Measurements from ENCODE around the gene CLEC2D. TPM values are rescaled to one million over a fixed set of nuclear protein-coding genes. Genes with fewer than 3 reads are reported as not detected.

The CLEC2D gene
- total and polyA plus RNA-seq, 4 donors = 0.16 to 3.7 (median 3.0) TPM

DNA sequence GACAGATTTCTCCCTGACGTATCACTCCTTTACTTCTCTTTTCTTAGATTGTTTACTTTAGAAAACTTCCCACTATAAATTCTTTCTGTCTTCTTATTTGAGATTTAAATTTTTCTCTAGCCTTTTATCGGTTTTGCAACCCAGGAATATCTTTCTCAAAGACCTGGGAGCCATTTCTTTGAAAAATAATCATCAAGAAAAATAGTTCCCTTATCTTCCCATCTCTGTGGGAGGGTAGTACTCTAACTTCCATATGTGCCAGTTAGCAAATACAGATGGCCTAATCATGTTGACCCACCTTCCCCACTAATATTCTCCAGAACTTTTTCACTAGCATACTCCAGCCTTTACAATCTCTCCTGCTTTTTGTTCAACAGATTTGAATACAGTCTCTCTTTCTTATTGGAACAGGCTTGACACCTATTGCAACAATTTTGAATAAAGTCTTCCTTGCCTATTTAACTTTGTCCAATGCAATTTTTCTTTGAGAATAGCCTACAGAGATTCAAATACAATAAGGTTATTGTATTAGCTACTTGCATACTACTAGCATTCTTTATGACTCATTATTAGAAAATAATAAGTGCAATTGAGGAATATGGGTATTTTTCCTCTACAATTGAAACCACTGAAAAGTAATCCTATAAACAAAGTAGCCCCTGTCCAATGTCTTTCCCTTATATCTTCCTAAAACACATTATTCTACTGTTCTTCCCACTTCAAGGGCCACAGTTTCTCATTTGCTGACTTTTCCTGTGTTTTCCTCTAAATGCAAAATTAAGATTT, 34.4 kb upstream of the CLEC2D start:
- Histone ChIP-seq H3K9me3 (ENCODE audit: control insufficient read depth in 4 of 4, low read length in 3 of 4) (no peaks in the 10 kb centered on the region), H3K4me3 (ENCODE audit: low read depth in 1 of 3, low read length in 3 of 3) (no peak overlapping the region), H3K27me3 (ENCODE audit: control insufficient read depth in 4 of 4, insufficient read depth in 4 of 4, low read length in 3 of 4) (no peaks in the 10 kb centered on the region), H3K36me3 (ENCODE audit: control insufficient read depth in 4 of 4, insufficient read depth in 3 of 4, low read depth in 1 of 4, low read length in 3 of 4) (no peaks in the 10 kb centered on the region), H3K9ac (ENCODE audit: low read depth in 1 of 2, low read length in 2 of 2) (no peak overlapping the region), H3K4me1 (ENCODE audit: control insufficient read depth in 4 of 4, insufficient read depth in 4 of 4, low read length in 3 of 4) (no peaks in the 10 kb centered on the region), H3K27ac (ENCODE audit: low read depth in 1 of 2, low read length in 2 of 2) (no peak overlapping the region)
- DNase-seq (ENCODE audit: low spot score) = no peak
- TF ChIP-seq, protein P1, sequence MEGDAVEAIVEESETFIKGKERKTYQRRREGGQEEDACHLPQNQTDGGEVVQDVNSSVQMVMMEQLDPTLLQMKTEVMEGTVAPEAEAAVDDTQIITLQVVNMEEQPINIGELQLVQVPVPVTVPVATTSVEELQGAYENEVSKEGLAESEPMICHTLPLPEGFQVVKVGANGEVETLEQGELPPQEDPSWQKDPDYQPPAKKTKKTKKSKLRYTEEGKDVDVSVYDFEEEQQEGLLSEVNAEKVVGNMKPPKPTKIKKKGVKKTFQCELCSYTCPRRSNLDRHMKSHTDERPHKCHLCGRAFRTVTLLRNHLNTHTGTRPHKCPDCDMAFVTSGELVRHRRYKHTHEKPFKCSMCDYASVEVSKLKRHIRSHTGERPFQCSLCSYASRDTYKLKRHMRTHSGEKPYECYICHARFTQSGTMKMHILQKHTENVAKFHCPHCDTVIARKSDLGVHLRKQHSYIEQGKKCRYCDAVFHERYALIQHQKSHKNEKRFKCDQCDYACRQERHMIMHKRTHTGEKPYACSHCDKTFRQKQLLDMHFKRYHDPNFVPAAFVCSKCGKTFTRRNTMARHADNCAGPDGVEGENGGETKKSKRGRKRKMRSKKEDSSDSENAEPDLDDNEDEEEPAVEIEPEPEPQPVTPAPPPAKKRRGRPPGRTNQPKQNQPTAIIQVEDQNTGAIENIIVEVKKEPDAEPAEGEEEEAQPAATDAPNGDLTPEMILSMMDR (IDR thresholded peaks at IDR 0.05; ENCODE audit: low read depth, low read length, missing input control) = no peak
- no peak for TF ChIP-seq HNF4A (conservative IDR thresholded peaks at IDR 0.05)
- TF ChIP-seq SP1 (IDR thresholded peaks at IDR 0.05) = no peak
- TF ChIP-seq, protein P2, sequence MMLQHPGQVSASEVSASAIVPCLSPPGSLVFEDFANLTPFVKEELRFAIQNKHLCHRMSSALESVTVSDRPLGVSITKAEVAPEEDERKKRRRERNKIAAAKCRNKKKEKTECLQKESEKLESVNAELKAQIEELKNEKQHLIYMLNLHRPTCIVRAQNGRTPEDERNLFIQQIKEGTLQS (IDR thresholded peaks at IDR 0.05) = no peak
- TF ChIP-seq EGR1 (IDR thresholded peaks at IDR 0.05; ENCODE audit: low read depth in 2 of 2) = no peak
- TF ChIP-seq, protein P3, sequence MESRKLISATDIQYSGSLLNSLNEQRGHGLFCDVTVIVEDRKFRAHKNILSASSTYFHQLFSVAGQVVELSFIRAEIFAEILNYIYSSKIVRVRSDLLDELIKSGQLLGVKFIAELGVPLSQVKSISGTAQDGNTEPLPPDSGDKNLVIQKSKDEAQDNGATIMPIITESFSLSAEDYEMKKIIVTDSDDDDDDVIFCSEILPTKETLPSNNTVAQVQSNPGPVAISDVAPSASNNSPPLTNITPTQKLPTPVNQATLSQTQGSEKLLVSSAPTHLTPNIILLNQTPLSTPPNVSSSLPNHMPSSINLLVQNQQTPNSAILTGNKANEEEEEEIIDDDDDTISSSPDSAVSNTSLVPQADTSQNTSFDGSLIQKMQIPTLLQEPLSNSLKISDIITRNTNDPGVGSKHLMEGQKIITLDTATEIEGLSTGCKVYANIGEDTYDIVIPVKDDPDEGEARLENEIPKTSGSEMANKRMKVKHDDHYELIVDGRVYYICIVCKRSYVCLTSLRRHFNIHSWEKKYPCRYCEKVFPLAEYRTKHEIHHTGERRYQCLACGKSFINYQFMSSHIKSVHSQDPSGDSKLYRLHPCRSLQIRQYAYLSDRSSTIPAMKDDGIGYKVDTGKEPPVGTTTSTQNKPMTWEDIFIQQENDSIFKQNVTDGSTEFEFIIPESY (IDR thresholded peaks at IDR 0.05) = no peak
- no peak for TF ChIP-seq TAF1 (conservative IDR thresholded peaks at IDR 0.05)
- no peak for TF ChIP-seq HNF4G (IDR thresholded peaks at IDR 0.05)
- no peak for TF ChIP-seq FOXA2 (IDR thresholded peaks at IDR 0.05)
- no peak for TF ChIP-seq NR2F2 (IDR thresholded peaks at IDR 0.05)
- TF ChIP-seq, protein P4, sequence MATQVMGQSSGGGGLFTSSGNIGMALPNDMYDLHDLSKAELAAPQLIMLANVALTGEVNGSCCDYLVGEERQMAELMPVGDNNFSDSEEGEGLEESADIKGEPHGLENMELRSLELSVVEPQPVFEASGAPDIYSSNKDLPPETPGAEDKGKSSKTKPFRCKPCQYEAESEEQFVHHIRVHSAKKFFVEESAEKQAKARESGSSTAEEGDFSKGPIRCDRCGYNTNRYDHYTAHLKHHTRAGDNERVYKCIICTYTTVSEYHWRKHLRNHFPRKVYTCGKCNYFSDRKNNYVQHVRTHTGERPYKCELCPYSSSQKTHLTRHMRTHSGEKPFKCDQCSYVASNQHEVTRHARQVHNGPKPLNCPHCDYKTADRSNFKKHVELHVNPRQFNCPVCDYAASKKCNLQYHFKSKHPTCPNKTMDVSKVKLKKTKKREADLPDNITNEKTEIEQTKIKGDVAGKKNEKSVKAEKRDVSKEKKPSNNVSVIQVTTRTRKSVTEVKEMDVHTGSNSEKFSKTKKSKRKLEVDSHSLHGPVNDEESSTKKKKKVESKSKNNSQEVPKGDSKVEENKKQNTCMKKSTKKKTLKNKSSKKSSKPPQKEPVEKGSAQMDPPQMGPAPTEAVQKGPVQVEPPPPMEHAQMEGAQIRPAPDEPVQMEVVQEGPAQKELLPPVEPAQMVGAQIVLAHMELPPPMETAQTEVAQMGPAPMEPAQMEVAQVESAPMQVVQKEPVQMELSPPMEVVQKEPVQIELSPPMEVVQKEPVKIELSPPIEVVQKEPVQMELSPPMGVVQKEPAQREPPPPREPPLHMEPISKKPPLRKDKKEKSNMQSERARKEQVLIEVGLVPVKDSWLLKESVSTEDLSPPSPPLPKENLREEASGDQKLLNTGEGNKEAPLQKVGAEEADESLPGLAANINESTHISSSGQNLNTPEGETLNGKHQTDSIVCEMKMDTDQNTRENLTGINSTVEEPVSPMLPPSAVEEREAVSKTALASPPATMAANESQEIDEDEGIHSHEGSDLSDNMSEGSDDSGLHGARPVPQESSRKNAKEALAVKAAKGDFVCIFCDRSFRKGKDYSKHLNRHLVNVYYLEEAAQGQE (IDR thresholded peaks at IDR 0.05) = no peak
- no peak for TF ChIP-seq RAD21 (IDR thresholded peaks at IDR 0.05)
- TF ChIP-seq, protein P5, sequence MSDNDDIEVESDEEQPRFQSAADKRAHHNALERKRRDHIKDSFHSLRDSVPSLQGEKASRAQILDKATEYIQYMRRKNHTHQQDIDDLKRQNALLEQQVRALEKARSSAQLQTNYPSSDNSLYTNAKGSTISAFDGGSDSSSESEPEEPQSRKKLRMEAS (IDR thresholded peaks at IDR 0.05) = no peak
- no peak for TF ChIP-seq RXRA (IDR thresholded peaks at IDR 0.05)
- no peak for TF ChIP-seq GABPA (IDR thresholded peaks at IDR 0.05 in 1 of 2, conservative IDR thresholded peaks at IDR 0.05 in 1 of 2)
- WGBS = 61% methylated on average over 2 of the region's 2 CpGs

Data from liver (tissue), 9 donors.